HG02571 (cell line): ENCODE measurements around the gene KPTN.

ENCODE experiments used
- ATAC-seq: cut with Tn5 transposase; IDR thresholded peaks from one replicate; pipeline ENCODE4 v1.9.1; 2021; ENCODE audit warnings: mild to moderate bottlenecking, moderate library complexity; ENCODE audit not compliant: unreplicated experiment

Gene KPTN

GRCh38 chr19:47483800-47484690 is at the start of gene KPTN:
TSS of gene KPTN (minus strand) at chr19:47484219. CDS start at chr19:47484160, 59 bp downstream.
- ATAC-seq: peak; percentile 56

DNA sequence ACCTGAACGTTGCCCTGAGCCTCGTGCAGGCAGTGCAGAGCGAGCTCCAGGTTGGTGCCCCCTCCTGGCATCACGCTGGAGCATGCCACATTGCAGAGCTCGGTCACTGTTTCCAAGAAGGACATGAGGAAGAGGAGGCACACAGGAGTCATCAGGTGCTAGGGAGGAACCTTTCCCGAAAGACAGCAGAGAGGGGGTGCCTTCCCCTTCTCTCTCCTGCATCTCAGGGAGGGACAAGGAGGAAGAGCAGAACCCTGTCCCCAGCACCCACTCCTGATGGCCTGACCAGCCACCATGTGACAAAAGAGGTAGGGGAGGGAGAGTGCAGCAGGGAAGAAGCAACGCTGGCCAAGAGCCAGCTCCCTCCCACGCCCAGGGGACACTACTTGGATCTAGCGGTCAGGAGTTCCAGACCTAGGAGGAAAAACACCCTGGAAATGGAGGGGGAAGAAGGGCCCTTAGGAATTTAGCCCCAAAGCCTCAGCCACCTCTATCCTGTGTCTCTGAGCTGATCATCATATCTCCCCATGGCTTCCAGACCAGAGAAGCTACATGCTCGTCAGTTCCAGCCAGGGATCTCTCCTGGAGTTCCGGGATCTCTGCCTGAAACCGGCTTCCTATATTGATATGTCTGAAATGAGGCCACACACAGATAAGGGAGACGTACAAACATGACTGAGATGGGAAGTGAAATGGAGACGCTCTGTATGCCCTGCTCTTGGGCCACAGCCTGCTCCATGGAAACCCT is 47.8 kb upstream of the KPTN start:
- ATAC-seq: no peak

GRCh38 chr19:47529018-47529742 is 45.2 kb upstream of the KPTN start:
- ATAC-seq: no peak

- ATAC-seq: no peak
Observed at GRCh38 chr19:47526798-47527197, 42.8 kb upstream of the KPTN start.

GRCh38 chr19:47523473-47523872 is 39.5 kb upstream of the KPTN start:
- no peak for ATAC-seq

DNA sequence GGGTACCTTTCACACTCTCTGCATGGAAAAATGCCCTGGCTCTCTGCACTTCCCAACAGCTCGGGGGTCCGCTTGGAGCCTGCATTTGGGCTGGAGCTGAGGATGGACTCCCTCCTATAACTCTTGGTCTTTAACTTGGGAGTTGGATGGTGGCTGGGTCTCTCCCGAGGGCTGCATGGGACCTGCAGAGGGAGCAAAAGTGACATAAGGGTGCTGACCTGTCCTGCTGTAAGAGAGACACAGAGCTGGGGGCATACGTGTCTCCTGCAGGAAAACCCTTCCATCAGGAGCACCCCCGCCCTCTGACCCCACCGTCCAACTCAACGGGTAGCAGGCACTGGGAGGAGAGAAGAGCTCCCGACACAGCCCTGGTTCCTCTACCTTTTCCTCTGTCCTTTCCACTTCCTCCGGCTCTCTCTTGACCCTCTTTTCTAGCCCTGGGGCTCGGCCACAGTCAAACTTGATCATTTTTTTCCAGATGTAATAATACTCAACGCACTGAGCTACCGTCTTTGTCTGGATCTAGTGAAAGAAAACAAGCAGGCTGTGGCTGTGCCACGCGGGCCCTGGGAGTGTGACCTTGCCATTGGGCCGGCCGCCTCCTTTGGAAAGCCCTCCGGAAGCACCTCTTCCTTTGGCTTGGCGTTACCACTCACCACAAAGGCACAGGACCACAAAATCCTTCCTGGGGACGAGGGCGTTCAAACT is 37.6 kb upstream of the KPTN start:
- no peak for ATAC-seq

DNA sequence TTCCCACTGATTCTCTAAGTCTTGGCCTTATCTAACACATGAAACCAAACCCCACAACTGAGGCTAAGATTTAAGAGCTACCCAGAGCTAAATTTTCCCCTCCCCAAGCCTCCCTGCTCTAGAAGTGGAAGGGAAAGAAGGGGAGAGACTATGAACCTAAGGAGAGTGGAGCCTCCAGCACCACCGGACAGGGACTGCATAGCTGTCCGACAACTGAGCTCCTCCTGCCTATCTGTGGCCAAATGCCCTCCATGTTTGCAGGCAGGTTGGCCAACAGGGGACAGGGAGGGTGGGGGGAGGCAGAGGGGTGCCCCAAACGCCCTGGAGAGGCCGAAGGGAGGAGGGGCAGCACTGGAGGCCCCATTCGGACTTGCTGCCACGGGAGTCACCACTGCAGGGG is 36.8 kb upstream of the KPTN start:
- no peak for ATAC-seq

DNA sequence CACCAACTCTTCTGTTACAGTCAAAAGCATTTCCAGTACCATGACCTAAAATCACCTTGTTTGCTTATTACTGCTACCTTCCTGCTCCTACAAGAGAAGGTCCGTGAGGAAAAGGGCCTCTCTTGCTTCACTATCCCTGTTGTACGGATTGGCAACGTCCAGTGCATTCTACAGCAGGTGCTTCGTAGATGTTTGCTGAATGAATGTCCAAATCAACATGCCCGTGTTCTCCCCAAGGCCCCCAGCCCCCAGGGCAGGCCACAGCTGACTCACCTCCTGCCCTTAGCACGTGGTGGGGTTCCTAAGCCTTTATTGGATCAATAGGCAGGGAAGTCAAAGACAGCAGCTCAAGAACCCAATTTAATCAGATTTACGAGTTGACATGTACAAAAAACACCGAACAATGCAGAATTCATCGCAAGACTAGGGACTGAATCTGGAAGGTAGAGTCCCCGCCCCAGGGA is 36.4 kb upstream of the KPTN start:
- ATAC-seq: no peak

- no peak for ATAC-seq
Observed at GRCh38 chr19:47518854-47519253, 34.8 kb upstream of the KPTN start.

DNA sequence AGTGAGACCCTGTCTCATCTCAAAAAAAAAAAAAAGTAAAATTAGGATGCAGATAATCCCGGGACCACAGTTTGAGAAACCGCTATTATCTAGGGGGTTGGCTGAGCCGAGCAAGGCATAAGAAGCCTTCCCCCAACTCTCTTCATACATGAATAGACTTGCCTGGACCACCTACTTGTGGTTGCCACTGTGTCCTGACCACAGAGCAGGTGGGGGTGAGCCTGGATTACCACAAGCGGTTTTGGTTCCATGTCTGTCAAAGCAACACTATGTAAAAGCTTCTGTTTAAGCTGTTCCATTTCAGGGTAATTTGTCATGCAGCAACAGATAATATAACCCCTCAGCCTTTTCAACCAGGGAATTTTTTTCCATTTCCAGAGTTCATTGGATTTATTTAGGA is 34.1 kb upstream of the KPTN start:
- no peak for ATAC-seq

DNA sequence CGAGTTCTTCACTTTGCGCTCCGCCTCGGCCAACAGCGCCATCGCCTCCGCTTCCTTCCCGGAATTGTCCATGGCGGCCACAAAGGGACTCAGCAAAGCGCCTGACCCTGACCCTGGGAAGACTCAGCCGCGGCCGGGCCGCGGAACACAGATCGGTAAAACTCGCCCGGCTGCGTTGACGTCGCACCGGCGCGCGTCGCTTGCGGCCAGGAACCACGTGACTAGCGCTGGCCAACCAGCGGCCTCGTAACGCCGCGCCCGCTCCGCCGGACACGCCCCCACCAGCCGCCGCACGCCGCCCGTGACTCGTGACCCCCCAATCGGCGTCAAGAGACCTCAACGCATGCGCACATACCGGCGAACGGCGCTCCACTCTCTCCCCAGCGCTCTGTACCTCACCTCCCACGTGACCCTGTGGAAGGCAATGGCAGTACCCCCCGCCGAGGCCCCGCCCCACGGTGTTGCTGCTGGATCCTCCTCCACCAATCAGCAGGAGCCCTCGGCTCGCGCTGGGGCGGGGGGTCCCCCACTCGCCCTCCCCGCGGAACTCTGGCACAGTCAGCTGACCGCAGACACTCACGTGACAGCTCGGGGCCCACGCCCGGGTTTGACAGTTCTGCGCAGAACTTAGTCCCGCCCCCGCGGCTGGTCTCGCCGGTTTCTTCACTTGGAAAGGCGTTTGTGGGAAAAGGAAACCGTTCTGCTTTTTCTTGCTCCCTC is 31.0 kb upstream of the KPTN start, which contains the start of gene NAPA:
Gene NAPA (minus strand): TSS at position 195 of the 720 bp plus-strand sequence. CDS start 123 bp downstream, at position 72.
- ATAC-seq: peak; percentile 85

GRCh38 chr19:47514151-47514868 is 30.3 kb upstream of the KPTN start:
- peak; percentile 2 for ATAC-seq

DNA sequence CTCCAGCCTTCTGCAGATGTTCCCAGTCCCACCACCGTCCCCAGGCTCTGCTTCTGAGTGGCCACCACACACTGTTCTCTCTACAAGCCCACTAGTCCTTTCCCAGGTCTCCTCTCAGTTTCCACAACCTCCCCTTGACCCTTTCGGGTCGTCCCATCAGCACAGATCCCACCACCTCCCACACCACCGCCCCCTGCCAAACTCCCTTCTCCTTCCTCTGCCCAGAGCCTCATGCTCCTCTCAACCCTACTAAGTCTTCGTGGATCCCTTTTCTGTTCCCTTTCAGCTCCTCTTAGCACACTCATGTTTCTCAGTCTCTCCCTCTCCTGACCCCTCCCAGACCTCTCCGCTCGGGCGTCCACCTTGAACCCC is 28.9 kb upstream of the KPTN start:
- ATAC-seq: no peak

GRCh38 chr19:47512183-47512947 is 28.3 kb upstream of the KPTN start:
- no peak for ATAC-seq

GRCh38 chr19:47511681-47512080 is 27.7 kb upstream of the KPTN start:
- no peak for ATAC-seq

DNA sequence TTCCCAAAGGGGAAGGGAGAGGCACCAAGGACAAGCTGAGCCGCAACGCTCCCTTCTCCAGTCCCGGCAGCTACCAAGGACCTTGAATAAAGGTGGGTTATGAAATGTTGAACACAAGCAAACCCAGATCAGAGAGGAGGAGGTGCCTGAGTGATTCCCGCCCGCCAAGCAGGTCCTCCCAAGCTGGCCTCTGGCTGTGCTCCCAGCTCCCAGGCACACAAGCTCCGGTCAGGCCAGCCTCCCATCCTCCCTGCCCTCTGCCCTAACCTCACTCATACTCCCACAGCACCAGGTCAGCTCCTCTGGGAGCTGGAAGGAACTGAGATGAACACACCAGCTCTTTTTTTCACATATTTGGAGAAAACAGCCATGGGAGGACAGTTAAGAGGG is 27.1 kb upstream of the KPTN start:
- no peak for ATAC-seq

DNA sequence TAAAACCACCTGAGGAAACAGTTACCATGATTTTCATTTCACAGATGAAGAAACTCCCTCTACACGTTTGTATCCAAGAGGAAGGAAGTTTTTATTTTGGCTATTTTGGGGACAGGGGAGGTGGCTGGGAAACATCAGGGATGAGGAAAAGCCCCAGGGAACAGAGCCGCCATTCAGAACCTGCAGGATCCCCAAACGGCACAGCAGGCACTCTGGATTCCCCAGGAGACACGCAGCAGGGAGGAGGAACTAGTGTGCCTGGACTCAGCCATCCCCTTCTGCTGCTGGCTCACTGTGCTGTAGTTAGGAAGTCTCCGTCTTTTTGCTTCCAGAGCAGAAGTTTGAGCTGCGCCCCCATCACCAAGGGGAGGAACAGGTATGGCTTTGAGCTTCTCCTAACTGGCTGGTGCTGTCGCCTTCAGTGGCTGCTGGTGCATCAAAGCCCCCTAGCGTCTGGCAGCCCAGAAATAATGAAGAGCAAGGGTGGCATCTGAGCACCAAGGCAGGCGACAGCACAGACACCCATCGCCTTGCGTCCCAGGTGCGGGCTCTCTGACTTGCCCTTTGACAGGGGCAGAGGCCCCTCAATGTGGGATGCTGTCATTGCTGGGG is 26.6 kb upstream of the KPTN start:
- ATAC-seq: no peak

- no peak for ATAC-seq
Observed at GRCh38 chr19:47509973-47510372, 26.0 kb upstream of the KPTN start.
